Measurements from ENCODE around the gene TMEM59.
"Not testable (repeated sequence)": the region's sequence is repeated elsewhere in the genome, so short reads cannot be mapped to it uniquely, and the experiment has no call there.

TMEM59 gene

DNA sequence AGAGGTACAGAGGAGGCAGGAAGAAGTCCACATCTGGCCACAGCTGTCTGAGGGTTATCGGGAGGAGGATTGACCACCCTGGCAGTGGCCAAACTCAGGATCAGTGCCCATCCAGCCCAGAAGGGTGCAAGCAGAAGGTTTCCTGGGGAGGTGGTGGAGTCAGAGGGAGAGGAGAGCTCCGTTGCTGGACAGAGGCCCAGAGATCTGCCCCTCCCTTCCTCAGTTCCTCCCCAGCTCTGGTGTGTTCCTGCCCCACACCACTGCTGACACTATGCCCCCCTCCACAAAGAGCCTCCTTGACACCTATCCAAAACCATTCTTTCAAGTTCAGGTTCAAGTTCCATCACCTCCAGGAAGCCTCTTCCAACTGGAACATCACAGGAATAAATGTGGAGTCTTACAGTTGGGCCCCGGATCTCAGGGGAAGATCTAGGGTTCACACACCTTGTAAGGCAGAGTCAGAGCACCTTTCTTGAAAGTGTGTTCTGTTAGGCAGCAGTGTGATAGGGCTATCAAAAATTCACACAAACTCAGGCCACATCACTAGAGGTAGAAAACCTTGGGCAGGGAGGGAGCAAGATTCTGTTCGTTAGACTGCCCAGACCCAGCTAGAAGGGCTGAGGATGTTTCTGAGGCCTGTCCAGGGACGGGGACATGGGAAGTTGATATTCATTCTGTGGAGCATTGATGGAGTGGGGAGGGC lies 42.4 kb downstream of the TMEM59 start:
- DNase-seq (ENCODE audit: insufficient read length, low spot score) (no peak), FAIRE-seq (no peak)
- TF ChIP-seq, protein P1, sequence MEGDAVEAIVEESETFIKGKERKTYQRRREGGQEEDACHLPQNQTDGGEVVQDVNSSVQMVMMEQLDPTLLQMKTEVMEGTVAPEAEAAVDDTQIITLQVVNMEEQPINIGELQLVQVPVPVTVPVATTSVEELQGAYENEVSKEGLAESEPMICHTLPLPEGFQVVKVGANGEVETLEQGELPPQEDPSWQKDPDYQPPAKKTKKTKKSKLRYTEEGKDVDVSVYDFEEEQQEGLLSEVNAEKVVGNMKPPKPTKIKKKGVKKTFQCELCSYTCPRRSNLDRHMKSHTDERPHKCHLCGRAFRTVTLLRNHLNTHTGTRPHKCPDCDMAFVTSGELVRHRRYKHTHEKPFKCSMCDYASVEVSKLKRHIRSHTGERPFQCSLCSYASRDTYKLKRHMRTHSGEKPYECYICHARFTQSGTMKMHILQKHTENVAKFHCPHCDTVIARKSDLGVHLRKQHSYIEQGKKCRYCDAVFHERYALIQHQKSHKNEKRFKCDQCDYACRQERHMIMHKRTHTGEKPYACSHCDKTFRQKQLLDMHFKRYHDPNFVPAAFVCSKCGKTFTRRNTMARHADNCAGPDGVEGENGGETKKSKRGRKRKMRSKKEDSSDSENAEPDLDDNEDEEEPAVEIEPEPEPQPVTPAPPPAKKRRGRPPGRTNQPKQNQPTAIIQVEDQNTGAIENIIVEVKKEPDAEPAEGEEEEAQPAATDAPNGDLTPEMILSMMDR (IDR thresholded peaks at IDR 0.05; ENCODE audit: insufficient read depth, missing control alignments): no peak

DNA sequence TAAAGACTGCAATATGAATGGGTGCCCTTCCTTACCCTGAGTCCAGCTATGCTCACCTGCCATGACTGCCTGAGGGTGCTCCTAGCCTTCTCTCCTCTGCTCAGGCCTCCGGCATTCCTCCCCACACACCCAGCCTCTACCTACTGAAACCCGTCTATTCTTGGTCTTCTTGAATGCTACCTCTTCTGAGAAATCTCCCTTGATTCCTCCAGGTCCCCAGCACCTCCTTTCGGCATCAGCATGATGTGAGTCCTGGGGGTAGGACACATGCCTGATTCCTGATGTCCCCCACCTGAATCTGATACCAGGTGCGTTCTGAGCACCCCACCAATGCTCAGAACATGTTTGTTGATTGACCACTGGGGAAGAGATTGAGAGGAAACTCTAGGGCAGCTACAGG lies 43.6 kb downstream of the TMEM59 start:
- TF ChIP-seq, protein P1 (IDR thresholded peaks at IDR 0.05; ENCODE audit: insufficient read depth, missing control alignments): no peak
- DNase-seq (ENCODE audit: insufficient read length, low spot score) (no peak), FAIRE-seq (no peak)

DNA sequence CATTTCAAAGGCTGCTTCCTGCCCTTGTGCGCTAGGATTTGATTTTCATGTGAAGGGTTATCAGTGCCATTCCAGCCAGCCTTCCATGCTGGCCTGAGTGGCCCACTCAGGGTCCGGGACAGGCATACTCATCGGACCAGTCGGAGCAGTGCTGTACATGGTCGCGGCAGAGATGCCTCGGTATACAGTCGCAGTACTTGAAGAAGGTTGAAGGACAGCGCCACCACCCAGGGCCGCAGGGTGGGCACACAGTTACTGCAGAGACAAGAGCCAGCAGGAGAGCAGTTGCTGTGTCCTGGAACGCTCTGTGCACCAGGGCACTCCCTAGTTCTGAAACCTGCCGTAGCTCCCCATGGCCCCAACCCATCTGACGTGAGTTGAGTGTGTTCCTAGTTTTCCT lies 44.1 kb downstream of the TMEM59 start:
- FAIRE-seq: no peak
- TF ChIP-seq, protein P1 (IDR thresholded peaks at IDR 0.05; ENCODE audit: insufficient read depth, missing control alignments): no peak
- no peak for DNase-seq (ENCODE audit: insufficient read length, low spot score)

DNA sequence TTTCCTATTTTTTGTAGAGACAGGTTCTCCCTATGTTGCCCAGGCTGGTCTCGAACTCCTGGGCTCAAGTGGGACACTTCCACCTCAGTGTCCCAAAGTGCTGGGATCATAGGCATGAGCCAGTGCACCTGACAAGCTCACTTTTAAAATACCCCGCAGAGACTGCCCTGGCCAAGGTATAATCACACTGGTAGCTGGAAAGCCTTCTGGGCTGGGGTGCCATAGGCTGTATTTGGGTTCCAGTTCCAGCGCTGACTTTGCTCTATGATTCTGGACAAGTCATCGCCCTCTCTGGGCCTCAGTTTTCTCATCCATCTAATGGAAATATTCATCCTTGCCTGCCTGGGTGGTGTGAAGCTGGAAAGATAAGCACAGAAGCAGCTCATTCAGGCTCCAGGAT lies 45.4 kb downstream of the TMEM59 start:
- FAIRE-seq (no peak), DNase-seq (ENCODE audit: insufficient read length, low spot score) (no peak)
- TF ChIP-seq, protein P1 (IDR thresholded peaks at IDR 0.05; ENCODE audit: insufficient read depth, missing control alignments): no peak

DNA sequence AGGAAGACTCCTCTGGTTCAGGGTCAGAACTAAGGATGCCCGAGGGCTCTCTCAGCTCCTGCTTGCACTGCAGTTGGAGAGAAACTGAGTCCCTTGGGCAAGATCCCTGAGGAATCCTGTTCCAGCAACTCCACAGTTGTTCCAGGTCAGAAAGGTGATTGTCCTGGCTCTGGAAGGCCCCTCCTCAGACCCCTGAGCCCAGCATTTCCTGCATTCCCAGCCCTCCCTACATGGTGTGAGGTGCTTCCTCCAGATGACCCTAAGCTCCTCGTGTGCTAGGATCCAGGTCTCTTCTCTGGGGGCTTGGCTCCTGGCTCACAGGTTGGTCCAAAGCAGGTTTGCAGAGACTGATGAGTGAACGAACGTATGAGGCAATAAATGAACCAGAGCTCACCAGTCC lies 46.5 kb downstream of the TMEM59 start:
- FAIRE-seq: no peak
- TF ChIP-seq, protein P1 (IDR thresholded peaks at IDR 0.05; ENCODE audit: insufficient read depth, missing control alignments): no peak
- DNase-seq (ENCODE audit: insufficient read length, low spot score): no peak

DNA sequence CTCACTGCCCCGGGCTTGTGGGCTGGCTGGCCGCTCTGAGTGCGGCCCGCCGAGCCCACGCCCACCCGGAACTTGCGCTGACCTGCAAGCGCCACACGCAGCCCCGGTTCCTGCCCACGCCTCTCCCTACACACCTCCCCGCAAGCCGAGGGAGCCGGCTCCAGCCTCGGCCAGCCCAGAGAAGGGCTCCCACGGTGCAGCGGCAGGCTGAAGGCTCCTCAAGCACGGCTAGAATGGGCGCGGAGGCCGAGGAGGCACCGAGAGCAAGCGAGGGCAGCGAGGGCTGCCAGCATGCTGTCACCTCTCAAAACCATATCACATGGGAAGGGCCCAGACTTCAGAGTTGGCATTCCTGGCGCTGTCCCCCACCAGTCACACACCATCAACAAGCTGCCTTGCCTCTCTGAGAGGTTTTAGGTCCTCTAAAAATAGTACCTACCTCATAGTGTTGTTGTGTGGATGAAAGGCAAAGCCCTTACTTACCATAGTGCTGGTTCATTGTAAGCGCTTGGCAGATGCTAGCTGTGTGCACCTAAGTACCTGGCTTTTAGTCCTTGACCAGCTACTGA lies 48.4 kb downstream of the TMEM59 start:
- TF ChIP-seq, protein P1 (IDR thresholded peaks at IDR 0.05; ENCODE audit: insufficient read depth, missing control alignments): no peak
- FAIRE-seq (no peak), DNase-seq (ENCODE audit: insufficient read length, low spot score) (no peak)

DNA sequence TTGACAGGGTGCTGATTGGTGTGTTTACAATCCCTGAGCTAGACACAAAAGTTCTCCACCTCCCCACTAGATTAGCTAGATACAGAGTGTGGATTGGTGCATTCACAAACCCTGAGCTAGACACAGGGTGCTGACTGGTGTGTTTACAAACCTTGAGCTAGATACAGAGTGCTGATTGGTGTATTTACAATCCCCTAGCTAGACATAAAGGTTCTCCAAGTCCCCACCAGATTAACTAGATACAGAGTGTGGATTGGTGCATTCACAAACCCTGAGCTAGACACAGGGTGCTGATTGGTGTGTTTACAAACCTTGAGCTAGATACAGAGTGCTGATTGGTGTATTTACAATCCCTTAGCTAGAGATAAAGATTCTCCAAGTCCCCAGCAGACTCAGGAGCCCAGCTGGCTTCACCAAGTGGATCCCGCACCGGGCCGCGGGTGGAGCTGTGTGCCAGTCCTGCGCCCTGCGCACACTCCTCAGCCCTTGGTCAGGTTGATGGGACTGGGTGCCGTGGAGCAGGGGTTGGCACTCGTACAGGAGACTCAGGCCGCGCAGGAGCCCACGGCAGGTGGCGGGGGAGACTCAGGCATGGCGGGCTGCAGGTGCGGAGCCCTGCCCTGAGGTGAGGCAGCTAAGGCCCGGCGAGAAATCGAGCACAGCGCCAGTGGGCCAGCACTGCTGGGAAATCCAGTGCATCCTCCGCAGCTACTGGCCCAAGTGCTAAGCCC lies 49.1 kb downstream of the TMEM59 start:
- not testable (repeated sequence) for DNase-seq (ENCODE audit: insufficient read length, low spot score); FAIRE-seq
